Keratinocyte (primary cell): ENCODE data around the gene MZB1. TPM values are rescaled to one million over a fixed set of nuclear protein-coding genes. Genes with fewer than 3 reads are reported as not detected.
A peak's percentile ranks its signal among the peaks of the same experiment; 100 is the strongest.

Experiments
- DNase-seq: peaks from one replicate; pipeline ENCODE4 v3.0.0-alpha.2; 2011; ENCODE audit warnings: low read depth, missing footprints, low spot score
- FAIRE-seq: peaks from 2 replicates; lab custom pipeline; 2011; peaks lifted over from hg19 to GRCh38; lab: Jason Lieb, UNC
- H2AFZ ChIP-seq: 2 replicates; pipeline ENCODE4 v1.6.0; 2012; ENCODE audit warnings: low read length, control low read depth, inconsistent platforms; ENCODE audit not compliant: control insufficient read depth
- H3K27ac ChIP-seq: 2 replicates; pipeline ENCODE4 v1.5.1; 2011; ENCODE audit warnings: low read length; ENCODE audit not compliant: control insufficient read depth, insufficient read depth
- H3K27me3 ChIP-seq: 3 replicates; pipeline ENCODE4 v1.6.0; 2011; ENCODE audit warnings: low read length; ENCODE audit not compliant: control insufficient read depth, insufficient read depth; ENCODE audit errors: extremely low read depth
- H3K36me3 ChIP-seq, 2 experiments: 2 replicates in 1 of 2; 3 replicates in 1 of 2; pipeline ENCODE4 v1.5.1; 2011; ENCODE audit warnings: low read length in 2 of 2, mild to moderate bottlenecking in 1 of 2; ENCODE audit not compliant: control insufficient read depth in 2 of 2, insufficient read depth in 2 of 2; ENCODE audit errors: extremely low read depth in 1 of 2
- H3K4me1 ChIP-seq: 3 replicates; pipeline ENCODE4 v1.5.1; 2011; ENCODE audit warnings: low read length; ENCODE audit not compliant: control insufficient read depth, insufficient read depth; ENCODE audit errors: extremely low read depth
- H3K4me2 ChIP-seq: 3 replicates; pipeline ENCODE4 v1.6.0; 2011; ENCODE audit warnings: low read depth, low read length; ENCODE audit not compliant: control insufficient read depth, insufficient read depth; ENCODE audit errors: extremely low read depth
- H3K4me3 ChIP-seq, 3 experiments: fragments of 200-600 bp in 1 of 3; sonication (generic) in 1 of 3; 2 replicates in 2 of 3; 3 replicates in 1 of 3; pipeline ENCODE4 v1.5.1; 2011 to 2016; ENCODE audit warnings: low read length in 3 of 3, mild to moderate bottlenecking in 3 of 3, control low read depth in 2 of 3, inconsistent platforms in 1 of 3, low read depth in 1 of 3, mixed read lengths in 1 of 3, mixed run types in 1 of 3, moderate library complexity in 1 of 3; ENCODE audit not compliant: control insufficient read depth in 2 of 3, insufficient read depth in 2 of 3; ENCODE audit errors: extremely low read depth in 1 of 3
- H3K79me2 ChIP-seq: 2 replicates; pipeline ENCODE4 v1.6.0; 2012; ENCODE audit warnings: low read length; ENCODE audit not compliant: control insufficient read depth, insufficient read depth
- H3K9ac ChIP-seq: 3 replicates; pipeline ENCODE4 v1.6.0; 2011; ENCODE audit warnings: low read length; ENCODE audit not compliant: control insufficient read depth, insufficient read depth; ENCODE audit errors: extremely low read depth
- H3K9me1 ChIP-seq: 3 replicates; pipeline ENCODE4 v1.6.0; 2011; ENCODE audit warnings: low read length; ENCODE audit not compliant: control insufficient read depth, insufficient read depth; ENCODE audit errors: extremely low read depth
- H3K9me3 ChIP-seq: 2 replicates; pipeline ENCODE4 v1.5.1; 2012; ENCODE audit warnings: low read depth, low read length; ENCODE audit not compliant: control insufficient read depth
- H4K20me1 ChIP-seq: 3 replicates; pipeline ENCODE4 v1.6.0; 2011; ENCODE audit warnings: low read length; ENCODE audit not compliant: control insufficient read depth, insufficient read depth; ENCODE audit errors: extremely low read depth
- CTCF ChIP-seq, 3 experiments: IDR thresholded peaks in 1 of 3; conservative IDR thresholded peaks in 1 of 3; optimal IDR thresholded peaks in 1 of 3; 2 replicates in 2 of 3; 3 replicates in 1 of 3; pipeline versions ENCODE3 to v1.5.1; 2011; ENCODE audit warnings: low read length in 3 of 3, mild to moderate bottlenecking in 3 of 3, moderate library complexity in 2 of 3, control low read depth in 1 of 3, inconsistent platforms in 1 of 3; ENCODE audit not compliant: insufficient read depth in 2 of 3; ENCODE audit errors: extremely low read depth in 1 of 3
- EZH2 ChIP-seq: IDR thresholded peaks from one replicate; pipeline ENCODE4 v1.6.1; 2012; ENCODE audit warnings: inconsistent platforms, mild to moderate bottlenecking, low read length, moderate library complexity
- dilution Hi-C: fragments of 300-500 bp; cut with MboI; formaldehyde crosslinking; loops from one replicate; pipeline ENCODE4 v1.7.0; 2020; ENCODE audit warnings: low sequenced_read_pairs; ENCODE audit not compliant: extremely low pct_ligation_motif_present
- polyA minus RNA-seq, 3 experiments: library from RNA; depleted of rRNA, polyadenylated mRNA; stranded (reverse); fragments of >200 nt; gene quantifications; 1 replicate in 1 of 3; 2 replicates in 1 of 3; 3 replicates in 1 of 3; pipeline ENCODE4 v1.2.3, GENCODE V29; 2011
- polyA plus RNA-seq, 5 experiments: library from polyadenylated mRNA; depleted of rRNA in 3 of 5; stranded (reverse) in 3 of 5; stranded (forward) in 1 of 5; unstranded in 1 of 5; fragments of >200 nt; gene quantifications; 1 replicate in 1 of 5; 2 replicates in 3 of 5; 3 replicates in 1 of 5; pipeline versions ENCODE4 v1.2.1 to v1.2.3, GENCODE V29; 2011 to 2012; ENCODE audit warnings: missing spikeins in 2 of 5, low read depth in 1 of 5, low replicate concordance in 1 of 5

The MZB1 gene
- polyA plus RNA-seq (0.13 to 0.27 TPM in 2 of 3 replicates, not detected in the other), polyA minus RNA-seq (0.22 to 0.46 TPM in 2 of 3 replicates, not detected in the other)
- polyA plus RNA-seq (2011; ENCODE audit: low read depth) = not detected
- not detected in 2 replicates for polyA plus RNA-seq (2011; cell fraction: cytosol; rRNA removed)
- 0.09 and 0.10 TPM in 2 replicates for polyA plus RNA-seq (2011; cell fraction: nucleus; rRNA removed)
- 0.13 TPM in 1 of 2 replicates, not detected in the other for polyA plus RNA-seq (2012; ENCODE audit: low replicate concordance)
- not detected for polyA minus RNA-seq (2011; cell fraction: cytosol; rRNA and poly(A)+ RNA removed)
- 0.42 TPM in 1 of 2 replicates, not detected in the other for polyA minus RNA-seq (2011; cell fraction: nucleus; rRNA and poly(A)+ RNA removed)

- dilution Hi-C loops = no loop called here
- H3K27ac ChIP-seq = peak within 1 kb of the TSS; percentile 91
- H3K4me1 ChIP-seq = peaks cover 36% of the 10 kb centered on the region
- no peaks in the 10 kb centered on the region for H3K9me1 ChIP-seq
- FAIRE-seq (no peak), DNase-seq (no peak)
- H3K9ac ChIP-seq = no peak within 1 kb of the TSS
- no peaks in the 10 kb centered on the region for H3K27me3 ChIP-seq
- peaks cover 15% of the 10 kb centered on the region for H3K79me2 ChIP-seq
- H3K4me2 ChIP-seq = no peak within 1 kb of the TSS
- H3K36me3 ChIP-seq = no peaks in the 10 kb centered on the region
- no peaks in the 10 kb centered on the region for H3K9me3 ChIP-seq
- no peak within 1 kb of the TSS for H2AFZ ChIP-seq
- no peaks in the 10 kb centered on the region for H4K20me1 ChIP-seq
- TF ChIP-seq CTCF (optimal IDR thresholded peaks at IDR 0.05 in 1 of 3, IDR thresholded peaks at IDR 0.05 in 1 of 3, conservative IDR thresholded peaks at IDR 0.05 in 1 of 3; ENCODE audit: extremely low read depth in 1 of 3, insufficient read depth in 2 of 3, low read length in 3 of 3) = no peak
- TF ChIP-seq EZH2 = no peak
- no peak within 1 kb of the TSS for H3K4me3 ChIP-seq
Observed at GRCh38 chr5:139389701-139390638, at the start of gene MZB1. Gene MZB1 (minus strand): TSS chr5:139389913. CDS start chr5:139389856, 57 bp downstream.

- Histone ChIP-seq H3K4me2 (peak within 1 kb of the TSS; percentile 73), H2AFZ (peak within 1 kb of the TSS; percentile 97), H3K4me3 (peak within 1 kb of the TSS; percentile 58 to 91 (median 84)), H3K27ac (peak within 1 kb of the TSS; percentile 87), H3K36me3 (no peaks in the 10 kb centered on the region), H3K4me1 (peaks cover 14% of the 10 kb centered on the region), H3K9me1 (no peaks in the 10 kb centered on the region), H3K27me3 (no peaks in the 10 kb centered on the region), H3K9me3 (no peaks in the 10 kb centered on the region), H3K9ac (peak within 1 kb of the TSS; percentile 90), H4K20me1 (no peaks in the 10 kb centered on the region), H3K79me2 (no peaks in the 10 kb centered on the region)
- DNase-seq = no peak
- no peak for TF ChIP-seq EZH2
- dilution Hi-C loops = no loop called here
- peak; percentile 13 for FAIRE-seq
Observed at GRCh38 chr5:139439013-139439903, 49.5 kb upstream of the MZB1 start, which contains the start of gene DNAJC18. Gene DNAJC18 (minus strand): TSS chr5:139439525. CDS start chr5:139439445, 80 bp downstream.
